Activated CD4-positive, alpha-beta T cell treated with anti-CD3 and anti-CD28 coated beads, Interleukin-2, amount 10 ng/mL, durations not matched to agents 7 days and 5 days (primary cell): ENCODE measurements around the gene PRKD1. TPM values are rescaled to one million over a fixed set of nuclear protein-coding genes. Genes with fewer than 3 reads are reported as not detected.

Experiments used
- CTCF ChIA-PET: fragments of 350-600 bp; sonication (Branson Sonifier 250); formaldehyde crosslinking; loops from one replicate; lab custom pipeline; 2021; ENCODE audit warnings: antibody characterized with exemption; lab: Charles Lee
- POLR2A ChIA-PET: fragments of 350-600 bp; sonication (Branson Sonifier 250); formaldehyde crosslinking; loops from one replicate; lab custom pipeline; 2021; ENCODE audit warnings: antibody characterized with exemption; lab: Charles Lee
- DNase-seq: peaks from one replicate; pipeline ENCODE4 v3.0.0-alpha.2; 2020
- H3K27ac Mint-ChIP-seq: one replicate; pipeline ENCODE4 v1.8.0; 2021; ENCODE audit warnings: mild to moderate bottlenecking, moderate library complexity, mixed read lengths
- H3K27me3 Mint-ChIP-seq: one replicate; pipeline ENCODE4 v1.8.0; 2021; ENCODE audit warnings: mixed read lengths
- H3K36me3 Mint-ChIP-seq: one replicate; pipeline ENCODE4 v1.8.0; 2021; ENCODE audit warnings: low read depth, mixed read lengths
- H3K4me1 Mint-ChIP-seq: one replicate; pipeline ENCODE4 v1.8.0; 2021; ENCODE audit warnings: mixed read lengths
- H3K4me3 Mint-ChIP-seq: one replicate; pipeline ENCODE4 v1.8.0; 2021; ENCODE audit warnings: mild to moderate bottlenecking, moderate library complexity, mixed read lengths
- H3K9me3 Mint-ChIP-seq: one replicate; pipeline ENCODE4 v1.8.0; 2021; ENCODE audit warnings: mixed read lengths
- total RNA-seq, 2 experiments: library from RNA; stranded (reverse); gene quantifications; one replicate each; pipeline ENCODE4 v1.2.3, GENCODE V29; 2021

The PRKD1 gene
- total RNA-seq, 2 experiments from 2014 or later = not detected

GRCh38 chr14:29687866-29688265 is 239.8 kb downstream of the PRKD1 start:
- no peak overlapping the region for H3K4me3 Mint-ChIP-seq
- POLR2A ChIA-PET = no interaction called here
- CTCF ChIA-PET = no interaction called here

GRCh38 chr14:29687071-29687765 is 240.4 kb downstream of the PRKD1 start:
- Mint-ChIP-seq H3K27me3 (no peaks in the 10 kb centered on the region), H3K36me3 (no peaks in the 10 kb centered on the region), H3K4me1 (no peaks in the 10 kb centered on the region), H3K9me3 (peaks cover 12% of the 10 kb centered on the region), H3K4me3 (no peak overlapping the region), H3K27ac (no peak overlapping the region)
- DNase-seq = no peak
- CTCF ChIA-PET = no interaction called here
- POLR2A ChIA-PET = no interaction called here

More at GRCh38 chr14:29687866-29688265, 239.8 kb downstream of the PRKD1 start:
- Mint-ChIP-seq H3K4me1 (no peaks in the 10 kb centered on the region), H3K36me3 (no peaks in the 10 kb centered on the region), H3K9me3 (peaks cover 12% of the 10 kb centered on the region), H3K27me3 (no peaks in the 10 kb centered on the region), H3K27ac (no peak overlapping the region)
- no peak for DNase-seq

- Mint-ChIP-seq H3K27ac (no peak overlapping the region), H3K27me3 (no peaks in the 10 kb centered on the region), H3K9me3 (peaks cover 12% of the 10 kb centered on the region), H3K4me1 (no peaks in the 10 kb centered on the region), H3K4me3 (no peak overlapping the region), H3K36me3 (no peaks in the 10 kb centered on the region)
- ChIA-PET POLR2A (no interaction called here), CTCF (no interaction called here)
- DNase-seq = no peak
Measured at GRCh38 chr14:29684926-29685325, 242.7 kb downstream of the PRKD1 start.

- Mint-ChIP-seq H3K27ac (no peak overlapping the region), H3K4me1 (no peaks in the 10 kb centered on the region), H3K36me3 (no peaks in the 10 kb centered on the region), H3K27me3 (no peaks in the 10 kb centered on the region), H3K9me3 (peaks cover 4% of the 10 kb centered on the region), H3K4me3 (no peak overlapping the region)
- DNase-seq = no peak
- ChIA-PET CTCF (no interaction called here), POLR2A (no interaction called here)
Measured at GRCh38 chr14:29682789-29683188, 244.9 kb downstream of the PRKD1 start.

- Mint-ChIP-seq H3K4me1 (no peaks in the 10 kb centered on the region), H3K36me3 (no peaks in the 10 kb centered on the region), H3K4me3 (no peak overlapping the region), H3K9me3 (peaks cover 4% of the 10 kb centered on the region), H3K27me3 (no peaks in the 10 kb centered on the region), H3K27ac (no peak overlapping the region)
- POLR2A ChIA-PET = interaction anchor here (0.5 kb wide), 1 partner anchor 12 kb away, joined by 4 read pairs; no protein-coding TSS in a partner anchor
- CTCF ChIA-PET = no interaction called here
- DNase-seq = no peak
Measured at GRCh38 chr14:29681316-29681715, 246.3 kb downstream of the PRKD1 start.

- no peaks in the 10 kb centered on the region for H3K36me3 Mint-ChIP-seq
- H3K27me3 Mint-ChIP-seq = no peaks in the 10 kb centered on the region
- ChIA-PET CTCF (no interaction called here), POLR2A (no interaction called here)
- no peak overlapping the region for H3K27ac Mint-ChIP-seq
- H3K9me3 Mint-ChIP-seq = peaks cover 6% of the 10 kb centered on the region
- H3K4me1 Mint-ChIP-seq = no peaks in the 10 kb centered on the region
- no peak for DNase-seq
- H3K4me3 Mint-ChIP-seq = no peak overlapping the region
Measured at GRCh38 chr14:29674566-29675285, 252.9 kb downstream of the PRKD1 start.

- H3K27me3 Mint-ChIP-seq = no peaks in the 10 kb centered on the region
- peaks cover 6% of the 10 kb centered on the region for H3K9me3 Mint-ChIP-seq
- no peak overlapping the region for H3K27ac Mint-ChIP-seq
- ChIA-PET CTCF (no interaction called here), POLR2A (no interaction called here)
- H3K4me1 Mint-ChIP-seq = no peaks in the 10 kb centered on the region
- H3K4me3 Mint-ChIP-seq = no peak overlapping the region
- no peaks in the 10 kb centered on the region for H3K36me3 Mint-ChIP-seq
- DNase-seq = no peak
Measured at GRCh38 chr14:29672831-29673230, 254.8 kb downstream of the PRKD1 start.

GRCh38 chr14:29671034-29671433 is 256.6 kb downstream of the PRKD1 start:
- Mint-ChIP-seq H3K9me3 (peaks cover 6% of the 10 kb centered on the region), H3K27me3 (no peaks in the 10 kb centered on the region), H3K4me1 (no peaks in the 10 kb centered on the region), H3K4me3 (no peak overlapping the region), H3K36me3 (no peaks in the 10 kb centered on the region), H3K27ac (no peak overlapping the region)
- ChIA-PET CTCF (no interaction called here), POLR2A (no interaction called here)
- no peak for DNase-seq

GRCh38 chr14:29668201-29668600 is 259.4 kb downstream of the PRKD1 start:
- H3K4me3 Mint-ChIP-seq = no peak overlapping the region
- H3K27ac Mint-ChIP-seq = no peak overlapping the region
- ChIA-PET POLR2A (no interaction called here), CTCF (no interaction called here)
- no peak for DNase-seq
- no peaks in the 10 kb centered on the region for H3K27me3 Mint-ChIP-seq
- H3K4me1 Mint-ChIP-seq = no peaks in the 10 kb centered on the region
- H3K9me3 Mint-ChIP-seq = peaks cover 5% of the 10 kb centered on the region
- no peaks in the 10 kb centered on the region for H3K36me3 Mint-ChIP-seq

GRCh38 chr14:29664515-29664914 is 263.1 kb downstream of the PRKD1 start:
- CTCF ChIA-PET = no interaction called here
- POLR2A ChIA-PET = no interaction called here
- Mint-ChIP-seq H3K9me3 (peaks cover 4% of the 10 kb centered on the region), H3K4me1 (no peaks in the 10 kb centered on the region), H3K36me3 (no peaks in the 10 kb centered on the region), H3K27me3 (no peaks in the 10 kb centered on the region), H3K4me3 (no peak overlapping the region), H3K27ac (no peak overlapping the region)
- DNase-seq = no peak

GRCh38 chr14:29663281-29663801 is 264.3 kb downstream of the PRKD1 start:
- Mint-ChIP-seq H3K27ac (no peak overlapping the region), H3K4me3 (no peak overlapping the region)
- CTCF ChIA-PET = no interaction called here

GRCh38 chr14:29654901-29655550 is 272.6 kb downstream of the PRKD1 start:
- no peaks in the 10 kb centered on the region for H3K27me3 Mint-ChIP-seq
- no peak overlapping the region for H3K4me3 Mint-ChIP-seq
- CTCF ChIA-PET = no interaction called here
- H3K9me3 Mint-ChIP-seq = peaks cover 3% of the 10 kb centered on the region
- no peak overlapping the region for H3K27ac Mint-ChIP-seq
- H3K36me3 Mint-ChIP-seq = no peaks in the 10 kb centered on the region
- no peaks in the 10 kb centered on the region for H3K4me1 Mint-ChIP-seq
- POLR2A ChIA-PET = interaction anchor here (0.6 kb wide), 1 partner anchor 14 kb away, joined by 4 read pairs; no protein-coding TSS in a partner anchor
- no peak for DNase-seq

More at GRCh38 chr14:29663281-29663801, 264.3 kb downstream of the PRKD1 start:
- POLR2A ChIA-PET = no interaction called here
- no peaks in the 10 kb centered on the region for H3K27me3 Mint-ChIP-seq
- DNase-seq = no peak
- H3K9me3 Mint-ChIP-seq = peaks cover 4% of the 10 kb centered on the region
- H3K4me1 Mint-ChIP-seq = no peaks in the 10 kb centered on the region
- no peaks in the 10 kb centered on the region for H3K36me3 Mint-ChIP-seq

- Mint-ChIP-seq H3K4me3 (no peak overlapping the region), H3K36me3 (no peaks in the 10 kb centered on the region), H3K27ac (no peak overlapping the region), H3K27me3 (no peaks in the 10 kb centered on the region), H3K4me1 (no peaks in the 10 kb centered on the region), H3K9me3 (peaks cover 11% of the 10 kb centered on the region)
- no peak for DNase-seq
- ChIA-PET POLR2A (no interaction called here), CTCF (no interaction called here)
Measured at GRCh38 chr14:29653303-29653702, 274.3 kb downstream of the PRKD1 start.
